A549 (cell line): ENCODE results near the gene GNG7. TPM values are rescaled to one million over a fixed set of nuclear protein-coding genes. Genes with fewer than 3 reads are reported as not detected.

Source experiments
- ATAC-seq, 2 experiments: fragments of 200-7000 bp in 1 of 2; fragments of >200 bp in 1 of 2; cut with Nextera tagmentation in 1 of 2; cut with Tn5 transposase in 1 of 2; 3 replicates each; pipeline versions ENCODE4 v1.8.0 to v1.9.1; 2018 to 2020; ENCODE audit warnings: mild to moderate bottlenecking in 1 of 2, moderate library complexity in 1 of 2
- CTCF ChIA-PET: fragments of 300-600 bp; sonication (Branson Sonifier 250); formaldehyde crosslinking; extraction: SDS; loops from one replicate; lab custom pipeline; 2021; ENCODE audit warnings: antibody characterized with exemption, inconsistent platforms; lab: Yijun Ruan, JAX
- POLR2A ChIA-PET: fragments of 350-600 bp; formaldehyde crosslinking; extraction: SDS; loops from one replicate; lab custom pipeline; 2021; ENCODE audit warnings: antibody characterized with exemption, inconsistent platforms; lab: Yijun Ruan, JAX
- DNase-seq, 2 experiments: peaks; one replicate each; pipeline versions ENCODE4 v3.0.0 to v3.0.0-alpha.2; 2011 to 2016; ENCODE audit warnings: low read depth in 1 of 2, low spot score in 1 of 2
- FAIRE-seq: peaks from 2 replicates; lab custom pipeline; 2011; peaks lifted over from hg19 to GRCh38; lab: Jason Lieb, UNC
- H3K27ac ChIP-seq, 2 experiments: fragments of >200 bp; sonication (Bioruptor Twin); formaldehyde crosslinking; 3 replicates each; pipeline ENCODE4 v1.5.1; 2016 to 2017
- H3K4me1 ChIP-seq: fragments of >200 bp; sonication (Bioruptor Twin); formaldehyde crosslinking; 3 replicates; pipeline ENCODE4 v1.6.1; 2016
- H3K4me2 ChIP-seq: fragments of >200 bp; sonication (Bioruptor Twin); formaldehyde crosslinking; 3 replicates; pipeline ENCODE4 v1.6.1; 2016
- H3K4me3 ChIP-seq: fragments of >200 bp; sonication (Bioruptor Twin); formaldehyde crosslinking; 3 replicates; pipeline ENCODE4 v1.5.1; 2016
- H3K9me3 ChIP-seq: fragments of >200 bp; sonication (Bioruptor Twin); formaldehyde crosslinking; 3 replicates; pipeline ENCODE4 v1.6.1; 2016
- BCL3 ChIP-seq: fragments of >200 bp; sonication (Bioruptor Twin); formaldehyde crosslinking; IDR thresholded peaks from 3 replicates; pipeline ENCODE4 v1.6.1; 2016
- CHD4 ChIP-seq: fragments of 200-600 bp; sonication (generic); IDR thresholded peaks from 2 replicates; pipeline ENCODE4 v1.6.1; 2016; ENCODE audit warnings: antibody characterized with exemption, mild to moderate bottlenecking, borderline replicate concordance
- EHF ChIP-seq: fragments of 250-450 bp; sonication (Bioruptor Pico); IDR thresholded peaks from 2 replicates; pipeline ENCODE4 v1.5.0; 2020; ENCODE audit warnings: mild to moderate bottlenecking
- ELK1 ChIP-seq: fragments of 150-350 bp; IDR thresholded peaks from 2 replicates; pipeline ENCODE4 v1.6.1; 2014; ENCODE audit warnings: low read depth, mild to moderate bottlenecking, low read length
- EP300 ChIP-seq, 2 experiments: fragments of >200 bp; sonication (Bioruptor Twin); formaldehyde crosslinking; IDR thresholded peaks; 2 replicates in 1 of 2; 3 replicates in 1 of 2; pipeline ENCODE4 v1.6.1; 2016 to 2017
- ESRRA ChIP-seq: fragments of 150-350 bp; IDR thresholded peaks from 2 replicates; pipeline ENCODE4 v1.6.1; 2014; ENCODE audit warnings: mild to moderate bottlenecking, low read length, borderline replicate concordance
- HDAC2 ChIP-seq: fragments of 200-600 bp; sonication (generic); IDR thresholded peaks from 2 replicates; pipeline ENCODE4 v1.6.1; 2016
- HOXA7 ChIP-seq: fragments of 250-450 bp; sonication (Bioruptor Pico); IDR thresholded peaks from 2 replicates; pipeline ENCODE4 v1.5.0; 2020; ENCODE audit warnings: mild to moderate bottlenecking, moderate library complexity
- HOXB5 ChIP-seq: fragments of 250-450 bp; sonication (Bioruptor Pico); IDR thresholded peaks from 2 replicates; pipeline ENCODE4 v1.5.0; 2020; ENCODE audit warnings: mild to moderate bottlenecking, moderate library complexity
- JUN ChIP-seq, 2 experiments: fragments of >200 bp; sonication (Bioruptor Twin); formaldehyde crosslinking; IDR thresholded peaks; 2 replicates in 1 of 2; 3 replicates in 1 of 2; pipeline ENCODE4 v1.6.1; 2016 to 2017
- MAFK ChIP-seq: fragments of 450-650 bp; IDR thresholded peaks from 2 replicates; pipeline ENCODE4 v1.6.1; 2014; ENCODE audit not compliant: partially characterized antibody
- MYC ChIP-seq: IDR thresholded peaks from 2 replicates; pipeline ENCODE4 v1.6.1; 2012; ENCODE audit warnings: mild to moderate bottlenecking, inconsistent platforms, low read length, improper control_type of control experiment, borderline replicate concordance
- NPAS2 ChIP-seq: fragments of 250-450 bp; sonication (Bioruptor Pico); IDR thresholded peaks from 2 replicates; pipeline ENCODE4 v1.8.0; 2022; ENCODE audit warnings: mild to moderate bottlenecking, moderate library complexity, borderline replicate concordance
- NR3C1 ChIP-seq: fragments of >200 bp; sonication (Bioruptor Twin); formaldehyde crosslinking; IDR thresholded peaks from 3 replicates; pipeline ENCODE4 v1.6.1; 2017
- PHF8 ChIP-seq: fragments of 200-600 bp; sonication (generic); IDR thresholded peaks from 2 replicates; pipeline ENCODE4 v1.6.1; 2016; ENCODE audit warnings: low read depth, mild to moderate bottlenecking, antibody characterized with exemption, moderate library complexity, borderline replicate concordance
- POLR2A ChIP-seq: IDR thresholded peaks from 2 replicates; pipeline ENCODE4 v1.6.1; 2012; ENCODE audit warnings: mild to moderate bottlenecking, low read length
- RARB ChIP-seq: fragments of 250-450 bp; sonication (Bioruptor Pico); IDR thresholded peaks from 2 replicates; pipeline ENCODE4 v1.8.0; 2021; ENCODE audit warnings: mild to moderate bottlenecking, moderate library complexity
- RCOR1 ChIP-seq: fragments of 150-350 bp; IDR thresholded peaks from 2 replicates; pipeline ENCODE4 v1.6.1; 2014; ENCODE audit warnings: antibody characterized with exemption, low read length, low read depth
- REST ChIP-seq: fragments of 200-600 bp; sonication (generic); IDR thresholded peaks from 2 replicates; pipeline ENCODE4 v1.6.1; 2016; ENCODE audit warnings: antibody characterized with exemption, mild to moderate bottlenecking, moderate library complexity
- SREBF2 ChIP-seq: fragments of 450-650 bp; IDR thresholded peaks from 2 replicates; pipeline ENCODE4 v1.6.1; 2014; ENCODE audit warnings: mild to moderate bottlenecking, moderate library complexity
- ZC3H11A ChIP-seq: fragments of 450-650 bp; IDR thresholded peaks from 2 replicates; pipeline ENCODE4 v1.6.1; 2014; ENCODE audit warnings: antibody characterized with exemption, mild to moderate bottlenecking
- ZFP36 ChIP-seq: fragments of 450-650 bp; IDR thresholded peaks from 2 replicates; pipeline ENCODE4 v1.6.1; 2014; ENCODE audit warnings: borderline replicate concordance; ENCODE audit not compliant: partially characterized antibody
- ZNF302 ChIP-seq: fragments of 250-450 bp; sonication (Bioruptor Pico); IDR thresholded peaks from 2 replicates; pipeline ENCODE4 v1.9.0; 2021; ENCODE audit warnings: inconsistent platforms, mild to moderate bottlenecking, moderate library complexity
- WGBS: methylation state at CpG from one replicate; pipeline ENCODE4 v1.1.6; 2017; ENCODE audit errors: missing lambda C conversion rate; 5-methylcytosine and 5-hydroxymethylcytosine counted together
- polyA plus RNA-seq, 4 experiments: library from polyadenylated mRNA; depleted of rRNA in 3 of 4; stranded (reverse); fragments of >200 nt; fragmentation: RNase III in 1 of 4; extraction: RNeasy Plus Mini Kit Qiagen cat#74134 plus additional on column Dnase treatment in 1 of 4; gene quantifications; 2 replicates in 3 of 4; 3 replicates in 1 of 4; pipeline ENCODE4 v1.2.3, GENCODE V29; 2011 to 2017

The GNG7 gene
- polyA plus RNA-seq, 2 of the 4 experiments (the other 2 are of a cell fraction) = 0.06 to 0.08 TPM

- TF ChIP-seq SREBF2 = no peak
- no peak for TF ChIP-seq ZFP36
- no peak for TF ChIP-seq REST
- no peak for TF ChIP-seq MAFK
Measured at GRCh38 chr19:2487090-2487489, 215.4 kb downstream of the GNG7 start (continued).

GRCh38 chr19:2485428-2485827, 217.1 kb downstream of the GNG7 start:
- FAIRE-seq = no peak
- 88% methylated on average over 8 of the region's 8 CpGs for WGBS
- TF ChIP-seq ZC3H11A (no peak), NR3C1 (no peak), HOXA7 (CRISPR knock-in tag) (no peak), BCL3 (no peak), PHF8 (no peak), ESRRA (no peak), CHD4 (no peak), ELK1 (no peak), NPAS2 (CRISPR knock-in tag) (no peak), RARB (CRISPR knock-in tag) (no peak), EP300 (IDR thresholded peaks at IDR 0.05) (no peak), HOXB5 (CRISPR knock-in tag) (no peak), POLR2A (no peak), ZNF302 (CRISPR knock-in tag) (no peak), EHF (CRISPR knock-in tag) (no peak), RCOR1 (no peak), JUN (IDR thresholded peaks at IDR 0.05) (no peak), MYC (no peak), HDAC2 (no peak)
- H3K4me1 ChIP-seq = peaks cover 17% of the 10 kb centered on the region
- no peak overlapping the region for H3K27ac ChIP-seq
- no peak overlapping the region for H3K4me3 ChIP-seq
- ATAC-seq = no peak
- CTCF ChIA-PET = no interaction called here
- no peak overlapping the region for H3K4me2 ChIP-seq
- H3K9me3 ChIP-seq = no peaks in the 10 kb centered on the region
- DNase-seq = no peak
- POLR2A ChIA-PET = no interaction called here
